Gastrocnemius medialis (tissue), 4 donors: Measurements from ENCODE around the gene HLA-DQB1. TPM values are rescaled to one million over a fixed set of nuclear protein-coding genes. Genes with fewer than 3 reads are reported as not detected.
"Not testable (repeated sequence)": the region's sequence is repeated elsewhere in the genome, so short reads cannot be mapped to it uniquely, and the experiment has no call there.

ENCODE experiments used
- ATAC-seq, 2 donors: fragments of 150-250 bp; one replicate each; pipeline ENCODE4 v1.9.1; 2016
- DNase-seq, 2 donors: peaks; one replicate each; pipeline ENCODE4 v3.0.0-alpha.2; 2019
- H3K27ac ChIP-seq, 4 donors: fragments of 200-600 bp; sonication (generic); 1 replicate in 1 of 4; 2 replicates in 3 of 4; pipeline ENCODE4 v1.5.1; 2016 to 2018; ENCODE audit warnings: mild to moderate bottlenecking in 2 of 4, moderate library complexity in 1 of 4
- H3K27me3 ChIP-seq, 3 donors: fragments of 200-600 bp; sonication (generic) in 2 of 3; 1 replicate in 1 of 3; 2 replicates in 2 of 3; pipeline versions ENCODE4 v1.5.1 to v1.6.0; 2016 to 2019; ENCODE audit warnings: mild to moderate bottlenecking in 1 of 3, moderate library complexity in 1 of 3
- H3K36me3 ChIP-seq, 2 donors: fragments of 200-600 bp; sonication (generic) in 1 of 2; one replicate each; pipeline ENCODE4 v1.5.1; 2017 to 2018
- H3K4me1 ChIP-seq, 2 donors: fragments of 200-600 bp; sonication (generic) in 1 of 2; one replicate each; pipeline ENCODE4 v1.5.1; 2016 to 2017; ENCODE audit warnings: mild to moderate bottlenecking in 2 of 2
- H3K4me3 ChIP-seq, 4 donors: fragments of 200-600 bp; sonication (generic) in 3 of 4; 1 replicate in 1 of 4; 2 replicates in 3 of 4; pipeline ENCODE4 v1.5.1; 2016 to 2019; ENCODE audit warnings: mild to moderate bottlenecking in 2 of 4
- H3K9me3 ChIP-seq, 3 donors: fragments of 200-600 bp; sonication (generic) in 2 of 3; 1 replicate in 1 of 3; 2 replicates in 2 of 3; pipeline ENCODE4 v1.5.1; 2016 to 2019
- POLR2A ChIP-seq, 2 donors: fragments of 450-650 bp; IDR thresholded peaks; one replicate each; pipeline ENCODE4 v1.6.1; 2017; ENCODE audit warnings: antibody characterized with exemption in 2 of 2, mild to moderate bottlenecking in 2 of 2, moderate library complexity in 2 of 2
- in situ Hi-C, 4 donors: fragments of 200-750 bp; cut with MboI; loops; one replicate each; pipeline versions ENCODE4 v1.15.0 to v1.8.0; 2017; ENCODE audit warnings: low sequenced_read_pairs in 4 of 4
- intact Hi-C: fragments of 100-400 bp; cut with DNase I; formaldehyde crosslinking; loops from one replicate; pipeline ENCODE4 v1.15.1; 2023; ENCODE audit warnings: low total_unique reads
- total RNA-seq, 4 donors: library from RNA; depleted of rRNA; stranded (reverse); fragments of >200 nt; gene quantifications; one replicate each; pipeline versions ENCODE4 v1.1.0 to v1.2.3, GENCODE V29; 2016
- TF ChIP-seq, protein P1 (sequence below), 5 experiments: fragments of 450-650 bp in 3 of 5; fragments of 200-600 bp in 2 of 5; sonication (generic) in 2 of 5; IDR thresholded peaks in 4 of 5; conservative IDR thresholded peaks in 1 of 5; 1 replicate in 4 of 5; 2 replicates in 1 of 5; pipeline ENCODE4 v1.5.1; 2016 to 2019; ENCODE audit warnings: antibody characterized with exemption in 5 of 5, mild to moderate bottlenecking in 3 of 5, moderate library complexity in 3 of 5

The HLA-DQB1 gene
- 1 to 10 TPM in 2 of 4 donors, under 1 TPM in 2; 0.22 to 2.2 (median 0.91) TPM for total RNA-seq

- TF ChIP-seq, protein P1, sequence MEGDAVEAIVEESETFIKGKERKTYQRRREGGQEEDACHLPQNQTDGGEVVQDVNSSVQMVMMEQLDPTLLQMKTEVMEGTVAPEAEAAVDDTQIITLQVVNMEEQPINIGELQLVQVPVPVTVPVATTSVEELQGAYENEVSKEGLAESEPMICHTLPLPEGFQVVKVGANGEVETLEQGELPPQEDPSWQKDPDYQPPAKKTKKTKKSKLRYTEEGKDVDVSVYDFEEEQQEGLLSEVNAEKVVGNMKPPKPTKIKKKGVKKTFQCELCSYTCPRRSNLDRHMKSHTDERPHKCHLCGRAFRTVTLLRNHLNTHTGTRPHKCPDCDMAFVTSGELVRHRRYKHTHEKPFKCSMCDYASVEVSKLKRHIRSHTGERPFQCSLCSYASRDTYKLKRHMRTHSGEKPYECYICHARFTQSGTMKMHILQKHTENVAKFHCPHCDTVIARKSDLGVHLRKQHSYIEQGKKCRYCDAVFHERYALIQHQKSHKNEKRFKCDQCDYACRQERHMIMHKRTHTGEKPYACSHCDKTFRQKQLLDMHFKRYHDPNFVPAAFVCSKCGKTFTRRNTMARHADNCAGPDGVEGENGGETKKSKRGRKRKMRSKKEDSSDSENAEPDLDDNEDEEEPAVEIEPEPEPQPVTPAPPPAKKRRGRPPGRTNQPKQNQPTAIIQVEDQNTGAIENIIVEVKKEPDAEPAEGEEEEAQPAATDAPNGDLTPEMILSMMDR (IDR thresholded peaks at IDR 0.05 in 4 of 5, conservative IDR thresholded peaks at IDR 0.05 in 1 of 5) = no peak
- no peak for TF ChIP-seq POLR2A (IDR thresholded peaks at IDR 0.05)
- Histone ChIP-seq H3K4me3 (peak within 1 kb of the TSS in 1 of 4 donors; percentile 11), H3K27me3 (no peaks in the 10 kb centered on the region), H3K4me1 (no peaks in the 10 kb centered on the region), H3K27ac (peak within 1 kb of the TSS in 2 of 4 donors; percentile 36 to 54), H3K36me3 (no peaks in the 10 kb centered on the region), H3K9me3 (no peaks in the 10 kb centered on the region)
- intact Hi-C loops = no loop called here
- DNase-seq = no peak
- peak; percentile 83 to 86 for ATAC-seq
- in situ Hi-C loops = loop anchor here in 1 of 4 donors (5.0 kb wide), 1 partner anchor 96 kb away; the partner anchor contains the start of gene HLA-DQB2
Measured at GRCh38 chr6:32666420-32667300, at the start of gene HLA-DQB1. HLA-DQB1 (minus strand) TSS chr6:32666657; CDS start chr6:32666607, 50 bp downstream.

- TF ChIP-seq, protein P1 (IDR thresholded peaks at IDR 0.05 in 4 of 5, conservative IDR thresholded peaks at IDR 0.05 in 1 of 5) = no peak
- no peak for TF ChIP-seq POLR2A (IDR thresholded peaks at IDR 0.05)
- intact Hi-C loops = no loop called here
Measured at GRCh38 chr6:32713241-32713640, 46.8 kb upstream of the HLA-DQB1 start.

GRCh38 chr6:32709625-32710024, 43.2 kb upstream of the HLA-DQB1 start:
- H3K9me3 ChIP-seq = no peaks in the 10 kb centered on the region
- H3K27me3 ChIP-seq = no peaks in the 10 kb centered on the region
- H3K36me3 ChIP-seq = no peaks in the 10 kb centered on the region
- no peak overlapping the region for H3K27ac ChIP-seq
- intact Hi-C loops (no loop called here), in situ Hi-C loops (no loop called here)
- TF ChIP-seq POLR2A (IDR thresholded peaks at IDR 0.05) = no peak
- TF ChIP-seq, protein P1 (IDR thresholded peaks at IDR 0.05 in 4 of 5, conservative IDR thresholded peaks at IDR 0.05 in 1 of 5) = no peak
- DNase-seq = no peak
- no peaks in the 10 kb centered on the region for H3K4me1 ChIP-seq
- ATAC-seq = no peak
- no peak overlapping the region for H3K4me3 ChIP-seq

More at GRCh38 chr6:32713241-32713640, 46.8 kb upstream of the HLA-DQB1 start:
- no peaks in the 10 kb centered on the region for H3K36me3 ChIP-seq
- in situ Hi-C loops = no loop called here
- ATAC-seq = no peak
- no peaks in the 10 kb centered on the region for H3K9me3 ChIP-seq
- no peaks in the 10 kb centered on the region for H3K4me1 ChIP-seq
- H3K4me3 ChIP-seq = no peak overlapping the region
- DNase-seq = no peak
- no peaks in the 10 kb centered on the region for H3K27me3 ChIP-seq
- H3K27ac ChIP-seq = no peak overlapping the region

DNA sequence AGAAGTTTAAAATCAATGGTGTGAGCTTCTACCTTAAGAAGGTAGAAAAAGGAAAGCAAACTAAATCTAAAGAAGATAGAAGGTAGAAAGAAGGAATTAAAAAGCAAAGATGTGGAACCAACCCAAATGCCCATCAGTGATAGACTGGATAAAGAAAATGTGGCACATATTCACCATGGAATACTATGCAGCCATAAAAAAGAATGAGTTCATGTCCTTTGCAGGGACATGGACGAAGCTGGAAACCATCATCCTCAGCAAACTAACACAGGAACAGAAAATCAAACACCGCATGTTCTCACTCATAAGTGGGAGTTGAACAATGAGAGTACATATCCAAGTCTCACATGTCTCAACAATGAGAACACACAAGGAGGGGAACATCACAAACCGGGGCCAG, 38.7 kb upstream of the HLA-DQB1 start:
- H3K27ac ChIP-seq, ATAC-seq, DNase-seq, H3K4me3 ChIP-seq, H3K36me3 ChIP-seq, H3K9me3 ChIP-seq, in situ Hi-C loops, H3K27me3 ChIP-seq, H3K4me1 ChIP-seq, intact Hi-C loops: not testable (repeated sequence)

- in situ Hi-C loops (no loop called here), intact Hi-C loops (loop anchor here (5.0 kb wide), 1 partner anchor 271 kb away; no protein-coding TSS in a partner anchor)
- H3K9me3 ChIP-seq = no peaks in the 10 kb centered on the region
- peaks cover 0 to 4% (median 3%) of the 10 kb centered on the region in 3 donors for H3K27me3 ChIP-seq
- no peak for ATAC-seq
- H3K4me1 ChIP-seq = no peaks in the 10 kb centered on the region
- H3K27ac ChIP-seq = no peak overlapping the region
- no peak for TF ChIP-seq POLR2A (IDR thresholded peaks at IDR 0.05)
- TF ChIP-seq, protein P1 (IDR thresholded peaks at IDR 0.05 in 4 of 5, conservative IDR thresholded peaks at IDR 0.05 in 1 of 5) = no peak
- no peak for DNase-seq
- H3K36me3 ChIP-seq = no peaks in the 10 kb centered on the region
- no peak overlapping the region for H3K4me3 ChIP-seq
Measured at GRCh38 chr6:32703347-32703746, 36.9 kb upstream of the HLA-DQB1 start.
